Activated effector memory CD4-positive, alpha-beta T cell treated with anti-CD3 and anti-CD28 coated beads, Interleukin-2, amount 50 U/mL, for 16 hours (primary cell): ENCODE results near the gene SS18L1.

Experiments
- DNase-seq: peaks from one replicate; pipeline ENCODE4 v3.0.0-alpha.2; 2020

Gene SS18L1

DNA sequence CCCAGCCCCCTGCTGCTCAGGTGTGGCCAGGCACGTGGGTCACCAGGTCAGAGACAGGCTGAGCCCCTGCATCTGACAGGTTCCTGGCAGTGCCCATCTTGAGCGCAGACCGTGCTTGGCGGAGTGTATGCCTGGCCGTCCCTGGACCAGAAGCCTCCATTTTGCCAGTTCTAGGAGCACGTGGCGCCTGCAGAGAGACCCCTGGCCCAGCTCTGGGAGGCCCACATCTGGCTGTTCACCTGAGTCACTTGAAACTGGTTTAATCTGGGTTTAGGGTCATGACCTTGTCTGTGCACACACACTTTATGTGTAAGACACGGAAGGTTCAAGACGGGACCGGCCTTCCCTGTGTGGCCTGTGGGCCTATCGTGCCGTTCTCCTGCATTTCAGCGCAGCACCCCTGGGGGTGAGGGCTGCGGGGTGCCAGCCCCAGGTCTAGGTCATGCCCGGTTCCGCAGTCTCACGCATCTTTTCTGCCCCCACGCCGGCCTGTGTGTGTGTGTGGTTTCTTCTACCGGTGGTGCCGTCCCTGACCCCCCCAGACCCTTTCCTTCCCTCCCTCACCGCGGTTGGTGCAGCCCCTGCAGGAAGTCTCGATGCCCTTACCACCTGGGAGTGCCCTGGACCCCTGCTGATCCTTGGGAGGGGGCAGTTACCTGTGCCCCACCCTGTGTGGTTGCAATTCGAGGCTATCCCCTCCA is 14.0 kb downstream of the SS18L1 start:
- no peak for DNase-seq

DNA sequence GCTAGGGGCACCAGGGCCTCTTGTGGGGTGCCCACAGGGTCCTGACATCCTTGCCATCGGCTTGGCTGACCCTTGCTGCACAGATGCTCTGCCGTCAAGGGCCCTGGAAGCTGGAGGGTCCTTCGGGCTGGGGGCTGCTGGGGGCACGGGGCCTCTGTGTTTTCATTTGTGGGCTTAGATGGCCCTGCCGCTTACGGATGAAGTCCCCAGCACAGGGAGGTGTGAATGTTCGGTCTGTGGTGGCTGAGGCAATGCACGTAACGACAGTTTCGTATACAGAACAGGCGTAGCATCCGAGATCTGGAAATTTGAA is 14.5 kb downstream of the SS18L1 start:
- no peak for DNase-seq

DNA sequence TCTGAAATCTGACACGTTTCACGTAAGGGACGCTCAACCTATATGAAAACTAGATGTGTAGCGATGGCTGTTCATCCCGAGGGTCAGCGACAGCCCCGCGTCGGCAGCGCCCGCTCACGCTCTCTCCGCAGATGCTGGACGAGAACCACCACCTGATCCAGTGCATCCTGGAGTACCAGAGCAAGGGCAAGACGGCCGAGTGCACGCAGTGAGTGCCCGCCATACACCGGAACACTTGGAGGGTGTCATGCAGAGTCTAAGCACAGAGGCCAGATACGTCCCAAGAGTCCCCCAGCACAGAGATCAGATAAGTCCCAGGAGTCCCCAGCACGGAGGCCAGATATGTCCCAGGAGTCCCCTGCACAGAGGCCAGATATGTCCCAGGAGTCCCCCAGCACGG is 15.0 kb downstream of the SS18L1 start:
- no peak for DNase-seq

DNA sequence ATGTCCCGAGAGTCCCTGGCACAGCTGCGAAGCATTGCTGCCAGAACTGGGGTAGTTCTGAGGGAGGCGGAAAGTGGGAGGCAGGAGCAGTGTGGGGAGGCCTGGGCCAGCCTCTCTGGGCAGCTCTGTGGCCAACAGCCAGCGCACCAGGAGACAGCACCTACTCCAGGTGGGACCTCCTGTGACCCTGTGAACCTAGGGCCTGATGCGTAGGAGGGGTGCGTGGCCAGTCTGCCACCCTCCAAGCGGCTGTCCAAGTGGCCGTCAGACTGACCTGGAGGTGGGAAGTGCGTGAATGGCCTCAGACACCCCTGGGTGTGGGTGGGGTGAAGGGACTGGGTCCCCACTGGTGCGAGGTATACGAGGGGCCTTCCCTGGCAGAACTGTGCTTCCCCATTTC is 15.5 kb downstream of the SS18L1 start:
- no peak for DNase-seq

DNA sequence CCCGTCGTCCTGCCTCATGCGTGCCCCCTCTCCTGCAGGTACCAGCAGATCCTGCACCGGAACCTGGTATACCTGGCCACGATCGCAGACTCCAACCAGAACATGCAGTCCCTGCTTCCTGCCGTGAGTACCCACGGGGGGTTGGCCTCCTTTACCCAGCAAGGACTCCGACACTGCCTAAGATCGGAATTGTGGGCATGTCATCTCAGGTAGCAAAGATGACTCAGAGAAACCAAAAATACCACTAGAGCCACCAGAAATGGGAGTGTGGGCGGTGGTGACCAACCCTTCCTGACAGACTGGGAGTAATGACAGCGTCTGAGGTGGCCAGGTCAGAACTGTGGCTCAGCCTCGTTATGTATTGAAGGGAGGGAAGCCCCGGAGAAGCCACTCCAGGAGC is 16.3 kb downstream of the SS18L1 start:
- DNase-seq: peak; percentile 85

DNA sequence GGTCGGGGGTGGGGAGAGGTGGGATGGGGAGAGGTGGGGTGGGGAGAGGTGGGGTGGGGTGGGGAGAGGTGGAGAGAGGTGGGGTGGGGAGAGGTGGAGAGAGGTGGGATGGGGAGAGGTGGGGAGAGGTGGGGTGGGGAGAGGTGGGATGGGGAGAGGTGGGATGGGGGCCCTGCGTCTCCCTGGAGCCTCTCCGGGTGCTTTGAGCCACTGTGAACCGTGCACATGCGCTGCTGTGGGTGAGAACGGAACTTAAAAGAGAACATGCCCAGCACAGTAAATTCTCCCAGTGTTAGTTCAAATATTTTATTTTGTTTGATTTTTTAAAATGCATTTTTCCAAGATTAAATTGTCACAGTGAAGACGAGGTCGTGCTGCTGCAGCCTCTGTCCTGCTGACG is 16.7 kb downstream of the SS18L1 start:
- DNase-seq: no peak

DNA sequence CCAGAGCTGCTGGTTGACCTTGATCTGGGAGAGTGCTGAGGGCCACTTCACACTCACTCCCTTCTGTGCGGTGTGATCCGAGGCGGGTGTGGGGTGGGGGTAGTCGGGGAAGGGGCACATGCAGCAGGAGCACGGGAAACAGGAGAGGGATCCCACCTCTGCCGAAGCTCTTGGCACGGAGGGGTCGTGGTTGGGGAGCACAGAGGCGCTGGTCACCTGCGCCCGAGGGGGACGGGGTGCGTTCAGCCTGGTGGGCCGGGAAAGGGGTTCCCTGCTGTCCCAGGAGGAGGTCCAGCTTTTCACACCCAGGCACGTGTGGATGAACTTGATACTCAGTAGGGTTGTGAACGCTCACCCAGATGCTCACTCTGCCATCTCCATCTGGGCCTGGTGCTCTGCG is 17.3 kb downstream of the SS18L1 start:
- DNase-seq: no peak

DNA sequence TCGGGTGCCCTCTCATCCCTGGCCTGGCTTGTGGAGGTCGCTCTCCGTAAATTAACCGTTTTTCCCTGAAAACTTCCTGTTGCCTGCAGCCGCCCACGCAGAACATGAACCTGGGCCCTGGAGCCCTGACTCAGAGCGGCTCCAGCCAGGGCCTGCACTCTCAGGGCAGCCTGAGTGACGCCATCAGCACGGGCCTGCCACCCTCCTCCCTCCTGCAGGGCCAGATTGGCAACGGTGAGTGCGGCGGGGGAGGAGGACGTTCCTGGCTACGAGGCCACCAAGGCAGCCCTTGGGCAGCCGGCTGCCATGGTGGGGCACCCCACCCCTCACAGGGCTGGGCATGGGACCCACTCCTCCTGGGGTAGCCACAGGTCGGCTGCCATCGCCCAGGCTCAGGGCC is 17.8 kb downstream of the SS18L1 start:
- no peak for DNase-seq

DNA sequence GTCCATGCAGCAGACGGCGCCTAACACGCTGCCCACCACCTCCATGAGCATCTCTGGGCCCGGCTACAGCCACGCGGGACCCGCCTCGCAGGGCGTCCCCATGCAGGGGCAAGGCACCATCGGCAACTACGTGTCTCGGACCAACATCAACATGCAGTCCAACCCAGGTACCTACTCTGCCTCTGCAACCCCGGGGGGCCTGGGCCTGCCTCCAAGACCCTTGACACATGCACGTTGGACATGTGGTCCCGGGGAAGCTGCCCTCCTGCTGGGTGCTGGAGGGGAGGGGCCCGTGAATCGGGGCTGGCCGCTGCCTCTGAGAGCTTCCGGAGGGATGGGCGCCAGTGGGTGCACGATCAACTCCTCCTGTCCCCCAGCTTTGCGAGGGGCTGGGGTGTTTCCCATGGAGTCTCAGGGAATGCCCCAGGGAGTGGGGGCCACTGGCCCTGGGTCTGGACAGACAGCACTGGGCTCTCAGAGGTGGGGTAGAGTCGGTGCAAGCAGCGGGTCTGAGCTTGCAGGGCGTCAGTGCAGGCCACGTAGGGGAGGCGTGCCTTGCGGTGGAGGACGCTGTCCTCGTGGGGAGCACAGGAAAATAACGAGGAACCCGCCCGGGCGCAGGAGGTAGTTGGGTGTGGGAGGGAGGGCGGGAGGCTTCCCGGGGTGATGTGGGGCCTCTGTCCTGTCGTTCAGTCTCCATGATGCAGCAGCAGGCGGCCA is 19.4 kb downstream of the SS18L1 start:
- no peak for DNase-seq

DNA sequence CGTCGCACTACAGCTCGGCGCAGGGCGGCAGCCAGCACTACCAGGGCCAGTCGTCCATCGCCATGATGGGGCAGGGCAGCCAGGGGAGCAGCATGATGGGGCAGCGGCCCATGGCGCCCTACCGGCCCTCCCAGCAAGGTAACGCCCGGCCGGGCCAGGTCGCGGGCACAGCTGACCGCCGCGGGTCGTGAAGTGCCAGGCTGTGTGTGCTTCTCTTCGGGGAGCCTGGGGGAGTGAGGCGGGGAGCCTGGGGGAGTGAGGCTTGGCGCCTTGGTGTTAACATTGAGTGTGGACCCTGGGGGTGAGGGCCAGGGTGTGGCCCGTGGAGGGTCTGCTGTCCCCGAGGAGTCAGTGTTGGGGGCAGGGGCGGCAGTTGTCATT is 19.9 kb downstream of the SS18L1 start:
- no peak for DNase-seq

DNA sequence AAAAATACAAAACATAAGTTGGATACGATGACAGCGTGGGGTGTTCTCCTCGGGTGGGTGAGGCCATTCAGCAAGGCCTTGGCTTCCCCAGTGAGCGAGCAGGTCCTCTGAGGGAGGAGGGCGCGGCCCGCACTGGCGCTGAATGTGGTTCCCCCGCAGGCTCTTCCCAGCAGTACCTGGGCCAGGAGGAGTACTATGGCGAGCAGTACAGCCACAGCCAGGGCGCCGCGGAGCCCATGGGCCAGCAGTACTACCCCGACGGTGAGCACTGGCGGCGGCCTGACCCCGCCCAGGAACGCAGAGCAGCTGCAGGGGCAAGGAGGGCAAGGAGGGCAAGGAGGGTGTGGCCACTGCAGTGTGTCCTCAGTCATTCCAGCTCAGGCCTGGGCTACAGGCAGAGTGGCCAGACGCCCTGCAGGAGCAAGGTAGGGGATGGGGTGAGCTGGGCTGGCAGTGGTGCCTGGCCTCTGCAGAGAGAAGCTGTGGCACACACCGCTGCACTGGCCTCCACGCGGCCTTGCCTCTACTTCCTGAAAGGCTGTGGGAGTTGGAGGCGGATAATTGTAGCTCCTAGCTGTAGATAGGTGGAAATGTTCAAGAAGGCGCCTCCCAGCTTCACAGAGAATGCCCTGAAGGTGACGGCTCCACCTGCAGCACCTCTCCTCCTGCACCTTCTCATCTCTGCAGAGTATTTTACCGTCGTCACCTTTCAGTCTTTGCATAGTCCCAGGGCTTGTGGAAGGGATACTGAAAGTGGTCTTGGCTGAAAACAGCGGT is 20.6 kb downstream of the SS18L1 start:
- DNase-seq: no peak

DNA sequence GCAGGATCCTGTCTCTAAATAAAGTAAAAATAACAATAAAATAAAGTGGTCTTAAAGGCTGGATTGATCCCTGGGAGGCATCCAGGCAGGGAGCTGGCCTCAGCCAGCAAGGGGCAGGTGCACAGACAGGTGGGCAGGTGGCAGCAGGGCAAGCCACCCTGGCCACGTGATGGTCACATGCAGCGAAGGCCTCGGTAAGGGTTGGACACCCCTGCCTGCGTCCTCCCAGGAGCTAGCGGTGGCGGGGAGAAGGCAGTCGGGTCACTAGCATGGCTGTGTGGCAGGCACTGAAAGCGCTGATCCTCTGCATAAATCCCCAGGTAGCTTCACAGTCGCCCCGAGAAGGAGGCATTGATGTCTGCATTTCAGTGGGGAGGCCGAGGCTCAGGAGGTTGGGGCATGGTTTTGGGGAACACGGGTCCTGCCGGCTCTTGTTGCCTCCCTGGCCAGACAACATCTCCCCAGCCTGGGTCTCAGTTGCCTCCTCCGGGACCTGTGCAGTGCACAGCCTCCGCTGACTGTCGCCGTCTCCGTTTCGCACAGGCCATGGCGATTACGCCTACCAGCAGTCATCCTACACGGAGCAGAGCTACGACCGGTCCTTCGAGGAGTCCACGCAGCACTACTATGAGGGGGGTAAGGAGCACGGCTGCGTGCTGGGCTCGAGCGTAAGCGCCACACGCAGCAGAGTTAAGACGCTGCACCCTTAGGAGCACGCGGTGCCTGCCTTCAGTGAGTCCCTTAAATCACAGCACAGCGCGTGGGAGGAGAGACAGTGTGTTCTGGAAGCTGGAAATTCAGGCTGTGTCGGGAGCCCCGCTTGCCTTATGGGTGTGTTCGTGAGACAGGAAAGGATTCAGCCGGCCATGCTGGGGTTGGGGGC is 21.6 kb downstream of the SS18L1 start:
- DNase-seq: no peak

DNA sequence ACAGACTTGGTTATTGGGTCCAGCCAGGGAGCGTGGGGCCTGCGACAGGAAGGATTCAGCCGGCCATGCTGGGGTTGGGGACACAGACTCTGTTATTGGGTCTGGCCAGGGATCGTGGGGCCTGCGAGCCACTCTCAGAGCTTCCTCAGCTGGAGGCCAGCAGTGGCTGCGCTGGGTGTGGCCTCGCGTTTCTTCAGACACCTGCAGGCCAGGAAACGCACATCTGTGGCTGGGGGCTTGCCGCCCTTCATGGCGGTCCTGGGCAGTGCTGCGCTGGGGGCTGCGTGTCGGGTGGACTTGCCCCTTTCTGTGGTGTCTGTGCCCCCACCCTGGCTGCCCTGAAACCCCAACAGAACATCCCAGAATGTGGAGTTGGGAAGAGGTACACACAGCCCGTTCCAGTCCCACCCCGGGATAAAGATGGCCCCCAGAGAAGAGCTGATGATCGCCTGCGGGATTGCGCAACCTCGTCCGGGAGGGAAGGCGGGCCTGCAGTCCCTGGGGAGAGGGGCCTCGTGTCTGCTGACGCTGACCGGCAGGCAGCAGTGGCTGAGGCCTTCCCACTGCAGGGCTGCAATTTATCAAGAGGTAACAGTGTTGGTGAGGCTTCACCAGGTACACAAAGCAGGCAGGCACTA is 22.3 kb downstream of the SS18L1 start:
- DNase-seq: no peak

DNA sequence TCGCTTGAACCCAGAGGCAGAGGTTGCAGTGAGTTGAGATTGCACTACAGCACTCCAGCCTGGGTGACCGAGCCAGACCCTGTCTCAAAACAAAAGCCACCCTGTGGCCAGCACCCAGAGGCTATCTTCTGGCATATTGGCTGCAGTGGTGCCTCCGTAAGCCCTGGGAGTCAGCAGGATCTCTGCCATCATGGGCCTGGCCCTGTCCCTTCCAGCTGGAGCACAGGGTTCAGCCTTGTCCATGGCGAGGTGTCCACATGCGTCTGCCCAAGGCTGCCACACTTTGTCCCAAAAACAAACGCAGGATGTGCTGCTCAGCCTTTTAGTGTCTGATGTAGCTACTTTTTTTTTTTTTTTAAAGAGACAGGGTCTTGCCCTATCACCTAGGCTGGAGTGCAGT is 23.9 kb downstream of the SS18L1 start:
- DNase-seq: no peak

DNA sequence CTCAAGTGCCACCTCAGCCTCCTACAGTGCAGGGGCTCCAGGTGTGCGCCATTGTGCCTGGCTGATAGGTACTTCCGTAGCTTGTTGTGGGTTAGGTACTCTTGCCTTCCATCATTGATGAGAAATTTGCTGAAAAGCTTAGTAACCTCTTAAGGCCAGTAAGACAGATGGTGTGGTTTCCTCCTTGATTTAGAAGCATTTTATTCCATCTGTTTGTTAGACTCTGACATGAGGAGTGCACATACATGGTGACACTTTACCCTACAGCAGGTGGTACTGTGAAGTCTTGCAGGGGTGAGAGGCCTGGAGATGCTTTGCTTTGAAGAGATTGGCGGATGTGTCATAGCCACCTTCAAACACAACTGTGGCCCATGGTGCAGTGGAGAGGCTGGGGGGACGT is 24.5 kb downstream of the SS18L1 start:
- DNase-seq: no peak

DNA sequence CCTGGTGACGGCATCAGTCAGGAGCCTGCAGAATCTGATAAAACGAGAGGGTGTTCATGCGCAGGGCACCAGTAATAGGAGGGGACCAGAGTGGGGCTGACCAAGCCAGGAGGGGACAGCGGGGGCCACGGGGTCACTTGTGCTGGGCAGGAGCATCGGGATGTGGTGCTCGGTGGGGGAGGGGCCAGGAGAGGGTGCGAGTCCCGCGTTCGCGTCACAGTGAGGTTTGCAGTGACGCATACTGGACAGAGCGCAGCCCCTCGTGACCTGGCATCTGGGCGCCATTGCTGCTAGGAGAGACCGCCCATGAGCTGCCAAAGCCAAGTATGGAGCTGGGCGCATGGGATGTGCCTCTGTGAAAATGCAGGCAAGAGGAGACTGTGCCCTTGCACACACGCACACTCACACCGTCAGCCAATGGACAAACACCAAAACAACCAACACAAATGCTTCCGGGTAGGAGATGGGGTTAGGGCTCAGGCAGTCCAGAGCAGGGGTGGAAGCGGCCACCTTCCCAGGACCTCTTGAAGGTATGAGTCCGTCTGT is 25.4 kb downstream of the SS18L1 start:
- DNase-seq: no peak

DNA sequence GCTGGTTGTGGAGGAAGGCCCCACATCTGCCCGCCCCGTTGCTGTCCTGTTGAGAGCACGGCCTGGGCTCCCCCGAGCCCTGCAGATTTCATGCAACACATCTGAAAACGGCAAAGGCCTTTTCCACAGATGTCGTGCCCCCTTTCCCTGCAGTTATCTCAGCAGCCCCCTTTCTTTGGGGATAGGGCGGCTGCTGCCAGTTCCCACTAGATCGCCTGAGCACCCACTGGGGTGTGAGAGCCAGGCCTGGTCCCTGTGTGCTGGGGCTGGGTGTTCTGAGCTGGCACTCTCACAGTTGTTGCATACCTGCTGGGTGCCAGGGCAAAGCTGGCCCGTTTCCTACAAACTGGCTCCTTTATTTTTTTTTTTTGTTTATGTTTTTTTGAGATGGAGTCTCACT is 27.0 kb downstream of the SS18L1 start:
- DNase-seq: no peak

DNA sequence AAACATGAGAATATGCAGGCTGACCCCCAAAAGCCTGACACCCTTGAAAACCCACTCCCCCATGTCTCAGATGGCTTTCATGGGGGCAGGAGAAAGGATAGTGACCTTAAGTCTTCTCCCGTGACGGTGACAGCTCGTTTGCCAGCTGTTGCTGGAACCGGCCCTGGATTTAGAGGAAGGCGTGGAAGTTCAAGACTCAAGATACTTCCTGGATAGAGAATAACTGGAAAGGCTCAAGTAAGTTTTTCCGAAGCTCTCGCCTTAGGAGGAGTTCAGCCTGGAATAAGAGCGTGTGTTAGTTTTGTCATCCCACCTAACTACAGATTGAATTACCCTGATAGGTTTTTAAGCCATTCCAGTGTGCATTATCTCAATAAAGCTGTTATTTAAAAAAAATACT is 27.7 kb downstream of the SS18L1 start:
- no peak for DNase-seq

DNA sequence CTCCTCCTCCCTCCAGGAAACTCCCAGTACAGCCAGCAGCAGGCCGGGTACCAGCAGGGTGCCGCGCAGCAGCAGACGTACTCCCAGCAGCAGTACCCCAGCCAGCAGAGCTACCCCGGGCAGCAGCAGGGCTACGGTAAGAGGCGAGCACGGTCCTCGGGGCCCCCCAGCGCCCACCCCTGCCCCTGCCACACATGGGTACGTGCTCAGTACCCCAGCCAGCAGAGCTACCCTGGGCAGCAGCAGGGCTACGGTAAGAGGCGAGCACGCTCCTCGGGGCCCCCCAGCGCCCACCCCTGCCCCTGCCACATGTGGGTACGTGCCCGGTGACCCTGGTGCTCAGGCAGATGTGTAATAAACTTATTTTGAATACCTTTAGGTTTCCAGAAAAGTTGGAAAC is 29.1 kb downstream of the SS18L1 start:
- DNase-seq: no peak

DNA sequence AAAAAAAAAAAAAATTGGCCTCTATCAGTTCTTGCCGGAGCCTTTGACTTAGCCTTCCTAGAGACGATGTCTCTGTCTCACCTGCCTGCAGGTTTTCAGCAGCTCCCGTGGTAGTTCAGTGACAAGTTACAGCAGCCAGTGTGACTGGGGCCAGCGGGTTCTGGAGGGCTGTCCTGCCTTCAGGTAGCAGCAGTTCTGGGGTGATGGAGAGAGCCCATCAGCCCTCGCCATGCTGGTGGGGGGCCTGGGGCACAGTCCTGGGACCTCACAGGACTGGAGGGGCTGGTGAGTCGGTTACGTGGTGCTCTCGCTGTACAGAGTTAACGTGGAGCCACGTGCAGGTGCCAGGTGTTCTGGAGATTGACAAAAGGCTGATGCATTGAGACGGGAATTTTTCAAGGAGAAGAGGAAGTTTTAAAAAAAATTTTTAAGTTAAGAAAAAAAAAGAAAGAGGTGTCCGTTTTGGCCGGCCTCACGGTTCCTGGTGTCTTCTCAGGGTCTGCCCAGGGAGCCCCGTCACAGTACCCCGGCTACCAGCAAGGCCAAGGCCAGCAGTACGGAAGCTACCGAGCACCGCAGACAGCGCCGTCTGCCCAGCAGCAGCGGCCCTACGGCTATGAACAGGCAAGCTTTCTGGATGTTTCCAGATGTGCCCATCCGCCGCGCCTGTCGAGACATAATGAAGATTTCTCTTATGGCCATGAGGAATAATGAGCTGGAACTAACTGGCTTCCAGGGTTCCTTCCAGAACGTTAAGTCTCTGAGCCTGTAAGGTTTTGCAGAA is 30.6 kb downstream of the SS18L1 start:
- DNase-seq: no peak

DNA sequence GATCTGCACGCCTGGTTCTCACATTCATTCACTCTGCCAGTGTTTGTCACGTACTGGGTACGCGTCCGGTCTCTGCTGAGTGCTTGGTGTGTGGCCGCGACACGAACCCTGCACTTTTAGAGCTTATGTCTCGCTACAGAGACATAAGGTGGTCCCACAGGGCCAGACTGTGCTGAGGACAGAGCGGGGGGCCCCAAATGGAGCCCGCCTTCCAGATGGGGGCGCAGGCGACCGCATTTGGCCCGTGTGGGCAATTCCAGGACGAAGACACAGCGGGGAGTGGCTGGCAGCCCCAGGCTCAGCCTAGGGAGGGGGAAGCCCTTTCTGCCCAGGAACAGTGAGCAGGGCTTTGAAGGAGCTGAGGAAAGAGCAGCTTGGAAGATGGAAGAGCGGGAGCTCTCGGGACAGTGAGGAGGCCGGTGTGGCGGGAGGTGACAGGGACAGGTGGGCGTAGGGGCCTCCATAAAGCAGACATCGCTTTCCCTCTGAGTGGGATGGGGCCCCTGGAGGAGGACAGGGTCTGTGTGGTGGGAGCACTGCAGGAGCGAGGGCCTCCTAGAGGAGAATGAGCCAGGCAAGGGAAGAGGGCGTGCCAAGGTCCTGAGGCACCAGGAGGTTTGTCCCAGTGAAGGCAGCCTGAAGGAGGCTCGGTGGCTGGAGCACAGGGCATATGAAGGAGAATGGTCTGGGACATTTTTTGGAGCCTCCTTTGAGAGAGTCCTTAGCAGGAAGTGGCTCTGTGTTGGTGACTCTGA is 31.5 kb downstream of the SS18L1 start:
- no peak for DNase-seq
